AG20443 (cell line): ENCODE data around the gene RAD51B.
A peak's percentile ranks its signal among the peaks of the same experiment; 100 is the strongest.

Experiments used
- DNase-seq: peaks from one replicate; pipeline ENCODE4 v3.0.0; 2012; ENCODE audit warnings: low spot score, mixed read lengths

Gene RAD51B

DNA sequence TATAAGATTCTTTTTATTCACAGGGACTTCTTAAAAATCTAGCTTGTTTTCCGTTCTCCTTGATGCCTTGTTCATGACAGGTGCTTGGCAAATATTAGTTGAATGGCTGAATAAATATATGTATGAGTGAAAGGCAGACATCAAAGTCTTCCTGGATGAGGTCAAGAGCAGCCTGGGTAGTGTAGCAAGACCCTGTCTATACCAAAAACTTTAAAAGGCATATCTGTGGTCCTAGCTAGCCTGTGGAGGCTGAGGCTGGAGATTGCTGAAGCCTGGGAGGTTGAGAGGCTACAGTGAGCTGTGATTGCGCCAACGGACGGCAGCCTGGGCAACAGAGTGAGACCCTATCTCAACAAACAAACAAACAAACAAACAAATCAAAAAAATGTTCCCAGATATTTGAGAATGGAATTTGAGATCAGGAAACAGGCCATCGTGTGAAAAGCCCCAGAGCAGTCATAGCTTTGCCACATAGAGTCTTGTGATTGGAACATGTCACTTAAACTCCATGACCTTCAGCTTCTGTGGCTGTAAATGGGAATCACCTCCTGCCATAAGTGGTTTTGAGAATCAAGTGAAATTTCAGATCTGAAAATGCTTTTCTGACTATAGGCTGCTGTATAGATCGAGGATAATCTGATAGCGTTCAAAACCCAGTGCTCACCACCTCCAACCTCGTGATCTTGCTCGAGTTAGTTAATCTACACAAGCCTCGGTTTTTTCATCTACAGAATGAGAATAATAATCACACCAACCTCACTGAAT is 908.9 kb downstream of the RAD51B start:
- DNase-seq = no peak

- DNase-seq = no peak
These were observed 910.0 kb downstream of the RAD51B start for GRCh38 chr14:68729556-68729955.

- DNase-seq = no peak
These were observed 910.8 kb downstream of the RAD51B start for GRCh38 chr14:68730348-68730747.

GRCh38 chr14:68730811-68731425 is 911.3 kb downstream of the RAD51B start:
- no peak for DNase-seq

GRCh38 chr14:68733086-68733914 is 913.7 kb downstream of the RAD51B start:
- DNase-seq = no peak

- DNase-seq = no peak
These were observed 914.7 kb downstream of the RAD51B start for GRCh38 chr14:68734231-68734732.

DNA sequence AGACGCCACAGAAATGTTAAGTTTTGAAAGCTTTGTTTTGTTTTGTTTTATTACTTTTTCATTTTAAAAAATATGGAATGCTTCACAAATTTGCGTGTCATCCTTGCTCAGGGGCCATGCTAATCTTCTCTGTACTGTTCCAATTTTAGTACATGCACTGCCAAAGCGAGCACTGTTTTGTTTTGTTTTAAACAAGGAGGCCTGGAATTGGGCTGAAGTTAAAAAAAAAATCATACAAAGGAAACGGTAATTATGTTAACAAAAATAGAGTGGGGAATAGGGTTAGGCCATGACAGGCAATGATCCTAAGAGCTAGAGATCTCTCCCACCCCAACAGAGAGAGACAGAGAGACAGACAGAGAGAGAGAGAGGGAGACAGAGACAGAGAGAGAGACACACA is 916.3 kb downstream of the RAD51B start:
- no peak for DNase-seq

DNA sequence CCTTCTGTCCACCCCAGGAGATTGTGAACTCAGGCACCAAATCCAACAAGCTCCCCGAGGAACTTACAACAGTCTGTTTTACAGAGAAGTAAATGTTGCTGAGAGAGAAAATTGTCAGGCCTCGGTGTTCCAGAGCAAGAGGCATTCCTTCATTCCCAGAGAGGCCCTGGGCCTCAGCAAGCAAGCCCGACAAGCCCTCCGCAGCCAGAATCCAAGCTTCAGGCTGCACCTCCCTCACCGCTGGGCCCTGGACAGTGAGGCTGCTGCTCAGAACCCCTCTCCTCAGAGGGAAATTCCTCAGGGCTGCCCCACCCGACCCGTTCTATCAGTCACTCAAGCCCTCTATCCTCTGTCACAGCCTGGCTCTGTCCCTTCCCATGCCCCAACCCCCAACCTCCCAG is 916.9 kb downstream of the RAD51B start:
- peak; percentile 33 for DNase-seq

GRCh38 chr14:68737086-68737485 is 917.5 kb downstream of the RAD51B start:
- DNase-seq = no peak

DNA sequence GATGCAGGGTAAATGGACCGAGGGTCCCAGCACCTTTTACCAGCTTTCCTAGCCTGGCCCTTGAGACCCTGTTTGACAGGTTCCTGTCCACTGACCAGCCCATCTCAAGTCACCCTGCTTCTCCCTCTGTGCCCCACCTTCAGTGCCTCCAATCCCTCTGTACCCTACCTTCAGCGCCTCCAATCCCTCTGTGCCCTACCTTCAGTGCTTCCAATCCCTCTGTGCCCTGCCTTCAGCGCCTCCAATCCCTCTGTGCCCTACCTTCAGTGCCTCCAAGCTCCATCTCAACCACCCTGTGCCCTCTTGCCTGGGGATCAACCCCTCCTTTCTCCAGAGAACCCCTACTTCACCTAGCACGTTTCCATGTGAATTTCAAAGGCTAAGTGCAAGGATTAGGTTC is 919.0 kb downstream of the RAD51B start:
- DNase-seq = no peak

GRCh38 chr14:68739701-68740100 is 920.1 kb downstream of the RAD51B start:
- DNase-seq = no peak

- DNase-seq = no peak
These were observed 921.4 kb downstream of the RAD51B start for GRCh38 chr14:68740788-68741476.

GRCh38 chr14:68741477-68741791 is 921.9 kb downstream of the RAD51B start:
- DNase-seq = no peak

DNA sequence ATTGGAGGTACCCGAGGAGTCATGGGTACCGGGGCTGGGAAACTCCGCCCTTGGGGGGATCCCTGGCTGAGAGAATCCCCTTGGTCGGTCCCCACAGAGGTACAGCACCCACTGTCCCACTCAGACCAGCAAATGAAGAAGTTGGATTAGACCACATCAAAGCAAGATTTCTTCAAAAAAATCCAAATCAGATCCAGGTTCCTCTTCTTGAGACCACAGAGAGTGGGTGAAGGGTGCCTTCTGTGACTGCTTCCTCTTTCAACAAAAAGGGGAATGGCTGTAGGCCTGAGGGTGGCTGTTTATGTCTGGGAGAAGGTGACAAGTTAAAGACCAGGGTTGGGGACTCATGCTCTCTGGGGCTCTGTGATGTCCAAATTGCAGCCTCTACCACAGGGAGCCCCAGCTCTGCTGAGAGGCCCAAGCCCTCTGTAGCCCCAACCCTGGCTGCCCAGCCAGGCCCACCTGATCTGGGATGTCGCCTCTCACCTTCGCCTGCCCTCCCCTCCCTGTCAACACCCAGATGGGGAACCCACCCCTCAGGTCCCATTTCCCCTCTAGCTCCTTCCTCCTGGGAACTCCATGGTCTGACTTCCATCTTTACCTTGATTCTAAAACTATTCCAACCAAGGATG is 922.4 kb downstream of the RAD51B start:
- no peak for DNase-seq

DNA sequence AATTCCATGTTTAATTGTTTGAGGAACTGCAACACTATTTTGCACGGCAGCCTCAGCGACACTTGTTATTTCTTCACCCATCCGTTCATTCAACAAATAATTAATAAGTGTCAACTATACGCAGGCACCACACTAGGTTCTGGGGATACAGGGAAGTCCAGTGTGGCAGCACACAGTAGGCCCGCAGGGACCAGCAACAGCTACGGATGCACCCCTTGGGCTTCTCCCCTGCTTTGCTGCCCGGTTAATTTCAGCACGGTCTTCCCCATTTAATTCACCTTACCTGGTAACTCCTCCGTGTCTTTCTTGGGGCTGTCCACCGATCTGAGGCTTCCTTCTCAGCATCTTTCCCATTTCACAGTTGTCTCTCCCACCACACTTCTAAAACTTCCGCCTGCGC is 925.0 kb downstream of the RAD51B start:
- no peak for DNase-seq

DNA sequence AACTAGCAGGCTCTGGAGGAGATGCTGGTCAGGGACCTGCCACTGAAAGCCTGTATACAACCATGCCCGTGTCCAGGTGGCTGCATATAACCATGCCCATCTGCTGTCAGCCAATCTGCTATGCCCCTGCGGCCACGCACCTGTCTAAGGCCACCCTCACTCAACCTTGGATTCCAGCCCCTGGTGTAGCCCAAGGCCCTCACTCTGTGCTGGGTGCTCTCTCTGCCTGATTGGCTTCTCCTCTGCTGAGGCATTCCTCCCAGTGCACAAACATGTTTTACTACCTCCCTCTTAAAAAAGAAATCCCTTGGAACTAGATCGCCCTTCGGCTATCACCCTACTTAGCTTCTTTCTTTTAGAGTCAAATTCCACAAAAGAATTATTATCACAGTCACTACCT is 927.8 kb downstream of the RAD51B start:
- DNase-seq = no peak

DNA sequence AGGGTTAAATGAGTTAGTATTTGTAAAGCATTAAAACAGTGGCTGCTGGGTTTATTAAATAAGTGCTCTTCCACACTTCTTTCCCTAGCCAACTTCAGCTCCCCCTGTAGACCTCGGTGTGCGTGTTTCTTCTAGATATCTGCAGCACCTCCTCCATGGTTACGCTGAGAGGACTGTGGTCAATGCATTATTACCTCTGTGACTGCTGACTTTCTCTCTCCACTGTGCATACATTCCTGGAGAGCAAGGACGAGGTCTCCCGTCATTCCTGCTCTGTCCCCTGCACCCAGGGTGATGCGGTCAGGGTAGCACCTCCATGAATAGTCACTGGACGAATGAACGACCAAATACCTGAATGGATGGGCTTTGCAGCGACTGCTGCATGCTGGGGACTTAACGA is 928.7 kb downstream of the RAD51B start:
- DNase-seq = no peak

DNA sequence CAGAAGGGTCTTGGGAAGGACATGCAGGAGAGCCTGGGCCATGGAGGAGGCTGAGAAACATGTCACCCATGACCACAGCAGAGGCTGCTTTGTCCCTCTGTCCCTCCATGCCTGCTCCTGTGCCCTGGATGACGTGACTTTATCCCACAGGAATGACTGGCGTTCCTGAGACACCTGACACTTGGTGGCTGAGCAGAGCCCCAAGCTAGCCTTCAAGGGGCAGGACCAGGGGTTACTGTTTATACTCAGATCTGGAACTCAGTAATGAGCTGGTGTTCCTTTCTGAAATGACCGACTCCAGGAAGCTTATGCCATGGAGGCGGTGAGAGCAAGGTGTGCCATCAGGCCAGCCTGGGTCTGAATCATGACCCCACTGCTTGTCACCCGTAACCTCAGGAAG is 929.1 kb downstream of the RAD51B start:
- DNase-seq = no peak

DNA sequence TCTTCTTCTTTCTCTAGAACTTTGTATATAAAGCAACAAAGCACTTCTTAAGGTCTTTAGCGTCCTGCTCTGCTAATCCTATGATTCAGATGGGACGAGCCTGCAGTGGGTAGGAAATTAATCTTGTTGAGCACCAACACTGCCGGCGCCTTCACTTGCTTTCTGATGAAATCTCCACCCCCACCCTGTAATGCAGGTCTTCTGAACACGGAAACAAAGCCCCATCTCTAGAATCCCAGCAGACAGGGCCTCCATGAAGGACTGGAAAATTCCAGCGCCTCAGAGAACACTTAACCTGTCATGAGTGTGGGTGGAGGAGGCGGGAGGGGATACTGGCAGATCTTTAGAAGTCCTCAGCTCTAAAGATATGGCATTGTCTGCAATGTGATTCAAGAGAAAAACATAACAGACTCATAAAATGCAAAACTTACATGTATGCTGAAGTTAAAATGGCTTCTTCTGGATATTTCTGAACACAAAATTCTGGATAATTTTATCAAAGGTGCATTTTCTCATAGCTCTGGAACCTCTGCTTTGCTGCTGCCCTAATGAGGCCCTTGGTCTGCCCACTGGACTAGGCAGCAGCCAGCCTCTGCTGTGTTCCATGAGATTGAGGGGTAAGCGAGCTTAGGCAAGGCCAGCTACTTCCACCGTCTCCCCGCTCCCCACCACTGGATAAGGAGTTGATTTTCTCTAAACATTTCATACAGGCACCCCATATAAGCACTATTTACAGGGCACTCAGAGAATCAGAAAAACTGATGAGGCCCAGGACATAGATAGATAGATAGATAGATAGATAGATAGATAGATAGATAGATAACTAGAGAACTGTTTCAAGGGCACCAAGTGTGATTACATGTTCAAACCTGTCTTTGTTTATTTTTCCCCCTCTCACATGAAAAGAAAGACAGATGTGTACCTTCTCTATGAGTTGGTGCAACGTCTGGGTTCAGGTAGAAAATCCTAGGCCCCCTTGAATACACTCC is 930.2 kb downstream of the RAD51B start:
- no peak for DNase-seq

DNA sequence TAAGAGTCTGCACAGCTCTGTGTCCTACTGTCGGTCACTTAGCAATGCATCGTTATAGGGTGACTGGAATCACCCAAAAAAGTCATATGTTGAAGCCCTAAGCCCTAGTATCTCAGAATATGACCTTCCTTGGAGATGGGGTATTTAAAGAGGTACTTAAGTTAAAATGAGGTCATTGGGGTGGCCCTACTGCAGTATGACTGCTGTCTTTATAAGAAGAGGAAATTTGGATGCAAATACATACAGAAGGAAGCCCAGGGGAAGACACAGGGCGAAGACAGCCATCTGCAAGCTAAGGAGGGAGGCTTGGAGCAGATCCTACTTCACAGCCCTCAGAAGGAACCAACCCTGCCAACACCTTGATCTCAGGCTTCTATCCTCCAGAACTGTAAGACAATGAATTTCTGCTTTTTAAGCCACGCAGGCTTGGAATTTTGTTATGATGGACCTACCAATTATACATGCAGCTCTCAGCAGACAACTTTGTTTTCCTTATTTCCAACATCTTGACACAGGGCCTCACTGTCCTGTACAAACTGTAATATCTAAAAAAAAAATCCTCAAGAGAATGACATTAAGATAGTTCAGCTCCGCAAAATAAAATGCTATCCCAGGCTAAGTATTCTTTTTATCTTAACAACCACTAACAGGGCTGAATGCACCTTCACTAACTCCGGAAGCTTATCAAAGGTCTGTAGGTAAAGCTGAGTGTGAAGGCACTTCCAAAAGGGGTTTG is 932.9 kb downstream of the RAD51B start:
- no peak for DNase-seq
